H1 (cell line): ENCODE results near the gene ULK2. TPM values are rescaled to one million over a fixed set of nuclear protein-coding genes. Genes with fewer than 3 reads are reported as not detected.

Experiments
- CTCF ChIA-PET: fragments of 300-600 bp; sonication (Branson Sonifier 250); formaldehyde crosslinking; loops from one replicate; lab custom pipeline; 2021; ENCODE audit not compliant: partially characterized antibody; lab: Charles Lee
- POLR2A ChIA-PET: fragments of 300-600 bp; sonication (Branson Sonifier 250); formaldehyde crosslinking; loops from one replicate; lab custom pipeline; 2021; ENCODE audit warnings: inconsistent platforms; ENCODE audit not compliant: partially characterized antibody; lab: Charles Lee
- DNase-seq, 2 experiments: peaks; one replicate each; pipeline versions ENCODE4 v3.0.0 to v3.0.0-alpha.2; 2010 to 2022; ENCODE audit warnings: low spot score in 2 of 2, low read depth in 1 of 2, mixed read lengths in 1 of 2
- FAIRE-seq: peaks from 2 replicates; lab custom pipeline; 2011; peaks lifted over from hg19 to GRCh38; lab: Jason Lieb, UNC
- H2AFZ ChIP-seq: 2 replicates; pipeline ENCODE4 v1.8.1; 2012; ENCODE audit warnings: low read length, inconsistent platforms
- H2AK5ac ChIP-seq: 2 replicates; pipeline ENCODE4 v1.6.1; 2013; ENCODE audit warnings: low read depth, low read length
- H2BK120ac ChIP-seq: replicated peaks from 2 replicates; pipeline ENCODE3; 2013; ENCODE audit warnings: low read depth, low read length, inconsistent platforms
- H2BK12ac ChIP-seq: 2 replicates; pipeline ENCODE4 v1.6.1; 2013; ENCODE audit warnings: low read depth, low read length
- H2BK15ac ChIP-seq: 2 replicates; pipeline ENCODE4 v1.6.1; 2013; ENCODE audit warnings: low read length
- H2BK20ac ChIP-seq: 2 replicates; pipeline ENCODE4 v1.6.1; 2013; ENCODE audit warnings: low read length
- H2BK5ac ChIP-seq: 2 replicates; pipeline ENCODE4 v1.6.1; 2013; ENCODE audit warnings: low read depth, low read length
- H3K14ac ChIP-seq: 2 replicates; pipeline ENCODE4 v1.6.1; 2013; ENCODE audit warnings: inconsistent platforms; ENCODE audit not compliant: insufficient read length
- H3K18ac ChIP-seq: 2 replicates; pipeline ENCODE4 v1.6.1; 2013; ENCODE audit warnings: low read length; ENCODE audit errors: extremely low read depth
- H3K23ac ChIP-seq: 2 replicates; pipeline ENCODE4 v1.6.1; 2013; ENCODE audit warnings: inconsistent platforms; ENCODE audit not compliant: insufficient read length
- H3K23me2 ChIP-seq: 2 replicates; pipeline ENCODE4 v1.6.1; 2013; ENCODE audit warnings: low read depth, low read length
- H3K27ac ChIP-seq: 2 replicates; pipeline ENCODE4 v1.6.1; 2011; ENCODE audit warnings: low read depth, low read length, inconsistent platforms
- H3K27me3 ChIP-seq, 4 experiments: replicated peaks in 1 of 4; 1 replicate in 1 of 4; 2 replicates in 3 of 4; pipeline versions ENCODE4 v1.6.1 to v1.8.1; 2011 to 2013; ENCODE audit warnings: low read length in 3 of 4, mild to moderate bottlenecking in 3 of 4, inconsistent platforms in 2 of 4, mixed read lengths in 2 of 4, moderate library complexity in 1 of 4; ENCODE audit not compliant: control insufficient read depth in 3 of 4, insufficient read depth in 3 of 4; ENCODE audit errors: extremely low read depth in 1 of 4
- H3K36me3 ChIP-seq, 4 experiments: 2 replicates each; pipeline versions ENCODE4 v1.6.1 to v1.8.1; 2011 to 2013; ENCODE audit warnings: mild to moderate bottlenecking in 4 of 4, low read length in 3 of 4, moderate library complexity in 2 of 4, control low read depth in 1 of 4, inconsistent platforms in 1 of 4; ENCODE audit not compliant: insufficient read depth in 4 of 4, control insufficient read depth in 2 of 4
- H3K4ac ChIP-seq: replicated peaks from 2 replicates; pipeline ENCODE3; 2013; ENCODE audit warnings: low read length, low read depth, mixed read lengths, inconsistent platforms; ENCODE audit not compliant: insufficient read length
- H3K4me1 ChIP-seq, 4 experiments: replicated peaks in 1 of 4; 1 replicate in 1 of 4; 2 replicates in 3 of 4; pipeline versions ENCODE4 v1.6.1 to v1.8.1; 2011 to 2013; ENCODE audit warnings: low read length in 3 of 4, inconsistent platforms in 2 of 4, mixed read lengths in 1 of 4; ENCODE audit not compliant: insufficient read depth in 4 of 4, control insufficient read depth in 3 of 4
- H3K4me2 ChIP-seq, 2 experiments: 2 replicates each; pipeline versions ENCODE4 v1.6.1 to v1.8.1; 2011 to 2013; ENCODE audit warnings: low read depth in 2 of 2, low read length in 2 of 2, control low read depth in 1 of 2, inconsistent platforms in 1 of 2, mild to moderate bottlenecking in 1 of 2; ENCODE audit not compliant: insufficient read depth in 1 of 2
- H3K4me3 ChIP-seq, 4 experiments: fragments of 200-600, 300-600 bp in 1 of 4; sonication (generic), shearing (Covaris generic), sonication (Bioruptor Twin) in 1 of 4; 2 replicates each; pipeline versions ENCODE4 v1.5.1 to v1.8.1; 2011 to 2016; ENCODE audit warnings: low read length in 4 of 4, low read depth in 3 of 4, control low read depth in 2 of 4, inconsistent platforms in 2 of 4, mild to moderate bottlenecking in 2 of 4, mixed read lengths in 1 of 4, moderate library complexity in 1 of 4; ENCODE audit not compliant: insufficient read depth in 2 of 4; ENCODE audit errors: extremely low read depth in 1 of 4
- H3K56ac ChIP-seq: replicated peaks from 2 replicates; pipeline ENCODE3; 2013; ENCODE audit warnings: low read depth, mild to moderate bottlenecking, mixed read lengths, low read length, inconsistent platforms; ENCODE audit not compliant: insufficient read length
- H3K79me1 ChIP-seq: 2 replicates; pipeline ENCODE4 v1.6.1; 2013; ENCODE audit warnings: low read depth, low read length, control low read depth
- H3K79me2 ChIP-seq, 2 experiments: 2 replicates each; pipeline versions ENCODE4 v1.6.1 to v1.8.1; 2012 to 2013; ENCODE audit warnings: low read length in 2 of 2, mild to moderate bottlenecking in 2 of 2, inconsistent platforms in 1 of 2; ENCODE audit not compliant: insufficient read depth in 2 of 2, control insufficient read depth in 1 of 2
- H3K9ac ChIP-seq, 4 experiments: replicated peaks in 1 of 4; 1 replicate in 1 of 4; 2 replicates in 3 of 4; pipeline versions ENCODE4 v1.6.1 to v1.8.1; 2011 to 2013; ENCODE audit warnings: low read depth in 3 of 4, low read length in 3 of 4, control low read depth in 2 of 4, mild to moderate bottlenecking in 2 of 4, moderate library complexity in 2 of 4, inconsistent platforms in 1 of 4; ENCODE audit errors: extremely low read depth in 1 of 4
- H3K9me3 ChIP-seq, 2 experiments: 2 replicates each; pipeline versions ENCODE4 v1.6.1 to v1.8.1; 2012 to 2013; ENCODE audit warnings: mild to moderate bottlenecking in 2 of 2, moderate library complexity in 2 of 2, control low read depth in 1 of 2, inconsistent platforms in 1 of 2, low read depth in 1 of 2, low read length in 1 of 2, mixed read lengths in 1 of 2; ENCODE audit not compliant: insufficient read depth in 2 of 2
- H4K20me1 ChIP-seq, 2 experiments: replicated peaks in 1 of 2; 2 replicates each; pipeline versions ENCODE3 to v1.8.1; 2011 to 2013; ENCODE audit warnings: inconsistent platforms in 2 of 2, low read length in 2 of 2, mild to moderate bottlenecking in 1 of 2; ENCODE audit not compliant: insufficient read depth in 2 of 2, control insufficient read depth in 1 of 2
- H4K5ac ChIP-seq: 2 replicates; pipeline ENCODE4 v1.6.1; 2013; ENCODE audit warnings: low read length, low read depth, mixed read lengths, inconsistent platforms; ENCODE audit not compliant: insufficient read length
- H4K8ac ChIP-seq: 2 replicates; pipeline ENCODE4 v1.8.0; 2013; ENCODE audit warnings: mild to moderate bottlenecking, moderate library complexity, low read length, inconsistent platforms; ENCODE audit not compliant: insufficient read depth; ENCODE audit errors: extremely low read depth
- H4K91ac ChIP-seq: replicated peaks from 2 replicates; pipeline ENCODE3; 2013; ENCODE audit warnings: low read length, mixed read lengths, inconsistent platforms; ENCODE audit not compliant: insufficient read length
- ASH2L ChIP-seq: fragments of 200-600, 300-600 bp; sonication (generic); IDR thresholded peaks from one replicate; pipeline ENCODE4 v1.7.1; 2017; ENCODE audit warnings: low read length
- BACH1 ChIP-seq: IDR thresholded peaks from 2 replicates; pipeline ENCODE4 v1.6.1; 2012; ENCODE audit warnings: low read length, improper control_type of control experiment
- BRCA1 ChIP-seq: IDR thresholded peaks from 2 replicates; pipeline ENCODE4 v1.6.1; 2012; ENCODE audit warnings: low read depth, low read length, improper control_type of control experiment
- CTBP2 ChIP-seq: IDR thresholded peaks from 2 replicates; pipeline ENCODE4 v1.7.0; 2011; ENCODE audit warnings: borderline replicate concordance, mild to moderate bottlenecking, moderate library complexity, mixed read lengths, low read length; ENCODE audit not compliant: insufficient read depth, insufficient read length
- EGR1 ChIP-seq: IDR thresholded peaks from 2 replicates; pipeline ENCODE4 v1.6.1; 2011; ENCODE audit warnings: low read depth, low read length, borderline replicate concordance
- EP300 ChIP-seq, 2 experiments: IDR thresholded peaks; 1 replicate in 1 of 2; 2 replicates in 1 of 2; pipeline ENCODE4 v1.6.1; 2011 to 2012; ENCODE audit warnings: low read depth in 2 of 2, low read length in 2 of 2, mild to moderate bottlenecking in 2 of 2, borderline replicate concordance in 1 of 2, inconsistent platforms in 1 of 2, moderate library complexity in 1 of 2
- HDAC6 ChIP-seq: IDR thresholded peaks from one replicate; pipeline ENCODE4 v1.7.1; 2012; ENCODE audit warnings: low read depth, mild to moderate bottlenecking, inconsistent platforms, low read length, moderate library complexity
- KDM1A ChIP-seq: fragments of 200-600, 300-600 bp; sonication (generic); IDR thresholded peaks from 2 replicates; pipeline ENCODE4 v1.7.1; 2016; ENCODE audit warnings: mild to moderate bottlenecking, low read length, borderline replicate concordance
- KDM4A ChIP-seq: IDR thresholded peaks from one replicate; pipeline ENCODE4 v1.7.1; 2012; ENCODE audit warnings: low read depth, mild to moderate bottlenecking, moderate library complexity, low read length, inconsistent platforms; ENCODE audit not compliant: severe bottlenecking
- POLR2A ChIP-seq, 2 experiments: IDR thresholded peaks; 1 replicate in 1 of 2; 2 replicates in 1 of 2; pipeline ENCODE4 v1.6.1; 2011; ENCODE audit warnings: low read depth in 2 of 2, low read length in 2 of 2, mild to moderate bottlenecking in 2 of 2; ENCODE audit errors: control extremely low read depth in 1 of 2
- POU5F1 ChIP-seq: IDR thresholded peaks from 2 replicates; pipeline ENCODE4 v1.6.1; 2011; ENCODE audit warnings: low read depth, mild to moderate bottlenecking, low read length, moderate library complexity
- RNF2 ChIP-seq: fragments of 200-900, 300-1000 bp; sonication (generic); IDR thresholded peaks from 2 replicates; pipeline ENCODE4 v1.7.1; 2016; ENCODE audit warnings: borderline replicate concordance, low read depth, mild to moderate bottlenecking, antibody characterized with exemption, low read length; ENCODE audit not compliant: poor library complexity, severe bottlenecking; ENCODE audit errors: missing control alignments
- SIX5 ChIP-seq: IDR thresholded peaks from 2 replicates; pipeline ENCODE4 v1.6.1; 2011; ENCODE audit warnings: mild to moderate bottlenecking, low read depth, low read length
- SP4 ChIP-seq: IDR thresholded peaks from 2 replicates; pipeline ENCODE4 v1.6.1; 2012; ENCODE audit warnings: low read length, inconsistent platforms
- polyA plus RNA-seq, 7 experiments: library from polyadenylated mRNA; depleted of rRNA in 3 of 7; stranded (reverse) in 5 of 7; unstranded in 2 of 7; fragments of >200 nt in 5 of 7; fragments of 200-250 nt in 2 of 7; gene quantifications; 1 replicate in 5 of 7; 2 replicates in 1 of 7; 4 replicates in 1 of 7; pipeline versions ENCODE4 v1.2.1 to v1.2.3, GENCODE V29; 2011 to 2013; ENCODE audit warnings: missing spikeins in 2 of 7, mixed read lengths in 2 of 7
- total RNA-seq: library from RNA; stranded (reverse); fragmentation: NEBNext Ultra II Directional; extraction: Animal tissue kit (Norgen Biotek cat#: 25700); gene quantifications from 2 replicates; pipeline ENCODE4 v1.2.1, GENCODE V29; 2021
- TF ChIP-seq, protein P1 (sequence below): IDR thresholded peaks from 2 replicates; pipeline ENCODE4 v1.6.1; 2012; ENCODE audit warnings: inconsistent platforms

ULK2 gene
- total and polyA plus RNA-seq, 2 of the 8 experiments (the other 6 are each of a cell fraction or from before 2014, with no cell fraction given): 5.3 to 9.8 TPM

DNA sequence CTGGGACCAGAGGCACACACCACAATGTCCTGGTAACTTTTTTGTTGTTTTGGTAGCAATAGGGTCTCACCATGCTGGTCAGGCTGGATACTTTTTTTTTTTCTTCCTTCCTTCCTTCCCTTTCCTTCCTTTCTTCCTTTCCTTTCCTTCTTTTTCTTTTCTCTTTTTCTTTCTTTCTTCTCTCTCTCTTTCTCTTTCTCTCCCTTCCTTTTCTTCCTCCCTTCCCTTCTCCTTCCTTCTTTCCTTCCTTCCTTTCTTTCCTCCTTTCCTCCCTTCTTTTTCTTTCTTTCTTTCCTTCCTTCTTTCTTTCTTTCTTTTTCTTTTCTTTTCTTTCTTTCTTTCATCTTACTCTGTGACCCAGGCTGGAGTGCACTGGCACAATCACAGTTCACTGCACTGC lies 18.4 kb upstream of the ULK2 start:
- Histone ChIP-seq H3K23me2 (no peaks in the 10 kb centered on the region; the same call in 1 of the 2 replicates), H3K36me3 (no peaks in the 10 kb centered on the region), H3K18ac (no peak overlapping the region), H3K9me3 (no peaks in the 10 kb centered on the region), H3K4ac (no peak overlapping the region), H2BK5ac (no peak overlapping the region), H2AFZ (no peak overlapping the region), H3K79me2 (no peaks in the 10 kb centered on the region), H3K9ac (no peak overlapping the region), H4K8ac (no peak overlapping the region), H3K27me3 (peaks cover 0 to 1% (median 0%) of the 10 kb centered on the region in 4 experiments; a peak in 1 of 7 replicates), H4K91ac (no peak overlapping the region), H2AK5ac (no peak overlapping the region), H3K79me1 (no peaks in the 10 kb centered on the region), H4K5ac (no peak overlapping the region), H3K4me3 (no peak overlapping the region), H2BK20ac (no peak overlapping the region), H2BK120ac (no peak overlapping the region), H4K20me1 (no peaks in the 10 kb centered on the region), H3K27ac (no peak overlapping the region), H3K56ac (no peak overlapping the region), H2BK15ac (no peak overlapping the region), H3K23ac (no peak overlapping the region), H3K4me1 (no peaks in the 10 kb centered on the region), H2BK12ac (no peak overlapping the region), H3K4me2 (no peak overlapping the region), H3K14ac (no peak overlapping the region)
- POLR2A ChIA-PET: interaction anchor here (1.0 kb wide), 1 partner anchor 14 kb away, joined by 3 read pairs; no protein-coding TSS in a partner anchor
- CTCF ChIA-PET: no interaction called here
- FAIRE-seq: no peak
- no peak for DNase-seq
- TF ChIP-seq POLR2A (IDR thresholded peaks at IDR 0.05; ENCODE audit: control extremely low read depth in 1 of 2, low read depth in 2 of 2, low read length in 2 of 2): no peak
- no peak for TF ChIP-seq BACH1
- no peak for TF ChIP-seq KDM4A
- no peak for TF ChIP-seq BRCA1
- no peak for TF ChIP-seq CTBP2
- TF ChIP-seq POU5F1: no peak
- TF ChIP-seq SP4: no peak
- TF ChIP-seq KDM1A: no peak
- TF ChIP-seq HDAC6: no peak
- no peak for TF ChIP-seq RNF2
- TF ChIP-seq ASH2L: no peak
- TF ChIP-seq SIX5: no peak
- TF ChIP-seq EGR1: no peak
- TF ChIP-seq, protein P1, sequence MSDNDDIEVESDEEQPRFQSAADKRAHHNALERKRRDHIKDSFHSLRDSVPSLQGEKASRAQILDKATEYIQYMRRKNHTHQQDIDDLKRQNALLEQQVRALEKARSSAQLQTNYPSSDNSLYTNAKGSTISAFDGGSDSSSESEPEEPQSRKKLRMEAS: no peak
- TF ChIP-seq EP300 (IDR thresholded peaks at IDR 0.05; ENCODE audit: borderline replicate concordance in 1 of 2, low read depth in 2 of 2, low read length in 2 of 2): no peak
